ENCODE data around the gene EFNA1.

Gene EFNA1

GRCh38 chr1:155133799-155134281, 6.2 kb downstream of the EFNA1 start:
- Histone ChIP-seq H3K27ac (ENCODE audit: low read length) (no peak overlapping the region), H3K4me1 (ENCODE audit: insufficient read depth, low read length) (peaks cover 43% of the 10 kb centered on the region), H3K36me3 (ENCODE audit: insufficient read depth, low read length) (peaks cover 12% of the 10 kb centered on the region), H4K20me1 (ENCODE audit: insufficient read depth, low read length) (peaks cover 7% of the 10 kb centered on the region; the same call in 1 of the 2 replicates), H3K79me2 (ENCODE audit: insufficient read depth, low read length) (peaks cover 22% of the 10 kb centered on the region), H3K4me2 (ENCODE audit: insufficient read depth, low read length) (peak overlapping the region; percentile 98; the same call in 1 of the 2 replicates), H3K27me3 (ENCODE audit: insufficient read depth, low read length, poor library complexity) (peaks cover 4% of the 10 kb centered on the region), H2AFZ (ENCODE audit: low read depth, low read length) (no peak overlapping the region), H3K9ac (ENCODE audit: low read depth, low read length) (0 out of 2 replicates have a peak overlapping the region, but pooled peaks have one; percentile 83), H3K9me3 (ENCODE audit: insufficient read depth, low read length, severe bottlenecking) (no peaks in the 10 kb centered on the region), H3K4me3 (ENCODE audit: low read depth in 1 of 2, low read length in 2 of 2) (no peak overlapping the region)
- TF ChIP-seq CTCF (IDR thresholded peaks at IDR 0.05; ENCODE audit: borderline replicate concordance, extremely low read depth, low read length, poor library complexity, severe bottlenecking) (no peak), EZH2 (IDR thresholded peaks at IDR 0.05; ENCODE audit: borderline replicate concordance, low read depth, low read length, severe bottlenecking) (no peak)
- ATAC-seq (ENCODE audit: insufficient read depth, low read depth): no peak
- DNase-seq: no peak

GRCh38 chr1:155134322-155134721, 6.6 kb downstream of the EFNA1 start:
- DNase-seq (no peak), ATAC-seq (ENCODE audit: insufficient read depth, low read depth) (no peak)
- H3K9me3 ChIP-seq (ENCODE audit: insufficient read depth, low read length, severe bottlenecking): no peaks in the 10 kb centered on the region
- H3K9ac ChIP-seq (ENCODE audit: low read depth, low read length): peak overlapping the region; percentile 83
- TF ChIP-seq CTCF (IDR thresholded peaks at IDR 0.05; ENCODE audit: borderline replicate concordance, extremely low read depth, low read length, poor library complexity, severe bottlenecking): no peak
- TF ChIP-seq EZH2 (IDR thresholded peaks at IDR 0.05; ENCODE audit: borderline replicate concordance, low read depth, low read length, severe bottlenecking): no peak
- peaks cover 15% of the 10 kb centered on the region for H3K36me3 ChIP-seq (ENCODE audit: insufficient read depth, low read length)
- no peaks in the 10 kb centered on the region for H3K27me3 ChIP-seq (ENCODE audit: insufficient read depth, low read length, poor library complexity)
- peak overlapping the region; percentile 98 for H3K4me2 ChIP-seq (ENCODE audit: insufficient read depth, low read length)
- H3K79me2 ChIP-seq (ENCODE audit: insufficient read depth, low read length): peaks cover 27% of the 10 kb centered on the region
- no peak overlapping the region for H2AFZ ChIP-seq (ENCODE audit: low read depth, low read length)
- H3K4me3 ChIP-seq (ENCODE audit: low read depth in 1 of 2, low read length in 2 of 2): peak overlapping the region in 1 of 2 experiments; percentile 12; a peak in 1 of 4 replicates
- peaks cover 43% of the 10 kb centered on the region for H3K4me1 ChIP-seq (ENCODE audit: insufficient read depth, low read length)
- H3K27ac ChIP-seq (ENCODE audit: low read length): no peak overlapping the region
- H4K20me1 ChIP-seq (ENCODE audit: insufficient read depth, low read length): peaks cover 7% of the 10 kb centered on the region; the same call in 1 of the 2 replicates

- TF ChIP-seq CTCF (IDR thresholded peaks at IDR 0.05; ENCODE audit: borderline replicate concordance, extremely low read depth, low read length, poor library complexity, severe bottlenecking) (no peak), EZH2 (IDR thresholded peaks at IDR 0.05; ENCODE audit: borderline replicate concordance, low read depth, low read length, severe bottlenecking) (no peak)
- H3K9ac ChIP-seq (ENCODE audit: low read depth, low read length): peak overlapping the region; percentile 83
- peaks cover 16% of the 10 kb centered on the region for H3K36me3 ChIP-seq (ENCODE audit: insufficient read depth, low read length)
- H3K4me2 ChIP-seq (ENCODE audit: insufficient read depth, low read length): peak overlapping the region; percentile 98
- no peaks in the 10 kb centered on the region for H3K27me3 ChIP-seq (ENCODE audit: insufficient read depth, low read length, poor library complexity)
- DNase-seq: no peak
- H2AFZ ChIP-seq (ENCODE audit: low read depth, low read length): peak overlapping the region; percentile 96
- H4K20me1 ChIP-seq (ENCODE audit: insufficient read depth, low read length): peaks cover 10% of the 10 kb centered on the region; the same call in 1 of the 2 replicates
- peak overlapping the region; percentile 93 for H3K27ac ChIP-seq (ENCODE audit: low read length)
- peaks cover 33% of the 10 kb centered on the region for H3K79me2 ChIP-seq (ENCODE audit: insufficient read depth, low read length)
- H3K9me3 ChIP-seq (ENCODE audit: insufficient read depth, low read length, severe bottlenecking): no peaks in the 10 kb centered on the region
- H3K4me1 ChIP-seq (ENCODE audit: insufficient read depth, low read length): peaks cover 48% of the 10 kb centered on the region
- peak overlapping the region; percentile 81 to 90 for H3K4me3 ChIP-seq (ENCODE audit: low read depth in 1 of 2, low read length in 2 of 2)
- no peak for ATAC-seq (ENCODE audit: insufficient read depth, low read depth)
These were observed 7.3 kb downstream of the EFNA1 start for GRCh38 chr1:155134880-155135414.

Data from DND-41 (cell line).